Astrocyte of the hippocampus (primary cell): ENCODE measurements around the gene PRCD.
"Not testable (repeated sequence)": the region's sequence is repeated elsewhere in the genome, so short reads cannot be mapped to it uniquely, and the experiment has no call there.

Experiments
- DNase-seq: peaks from one replicate; pipeline ENCODE4 v3.0.0; 2011; ENCODE audit warnings: low read depth, low spot score

PRCD gene

DNA sequence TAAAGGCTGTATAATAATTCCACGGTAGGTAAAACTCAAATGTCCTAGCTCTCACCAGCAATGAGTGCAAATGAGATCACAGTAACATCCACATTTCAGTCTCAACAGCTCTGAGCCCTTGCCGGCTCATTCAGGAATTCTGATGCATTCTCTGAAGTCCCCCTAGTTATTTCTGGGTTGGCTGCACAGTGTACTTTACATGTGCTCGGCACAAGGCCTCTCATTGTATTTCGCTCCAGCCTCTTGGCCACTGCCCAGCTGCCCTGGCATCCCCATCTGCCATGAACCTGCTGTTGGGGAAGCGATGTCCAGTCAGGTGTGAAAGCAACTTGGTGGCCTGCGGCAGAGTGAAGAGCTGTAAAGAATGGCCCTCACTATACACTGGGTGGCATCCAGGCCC lies 14.3 kb downstream of the PRCD start:
- DNase-seq: peak; percentile 84

DNA sequence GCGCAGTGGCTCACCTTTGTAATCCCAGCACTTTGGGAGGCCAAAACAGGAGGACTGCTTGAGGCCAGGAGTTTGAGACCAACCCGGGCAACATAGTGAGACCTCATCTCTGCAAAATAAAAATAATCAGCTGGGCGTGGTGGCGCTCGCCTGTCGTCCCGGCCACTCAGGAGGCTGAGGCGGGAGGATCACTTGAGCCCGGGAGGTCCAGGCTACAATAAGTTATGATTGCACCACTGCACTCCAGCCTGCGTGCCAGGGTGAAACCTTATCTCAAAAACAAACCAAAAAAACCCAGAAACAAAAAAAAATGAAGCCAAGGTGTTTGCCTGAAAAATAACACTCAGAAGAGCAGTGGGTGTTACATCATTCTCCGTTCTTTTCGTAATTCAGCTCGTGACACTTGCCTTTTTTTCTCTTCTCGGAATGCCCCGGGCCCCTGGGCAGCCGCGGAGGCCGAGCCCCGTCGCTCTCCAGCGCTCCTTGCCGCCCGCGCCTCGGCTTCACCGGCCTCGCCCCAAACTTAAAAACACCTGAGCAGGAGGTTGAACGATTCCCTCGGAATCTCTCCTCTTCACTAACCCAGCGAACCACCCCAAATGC lies 17.0 kb downstream of the PRCD start:
- DNase-seq: no peak

DNA sequence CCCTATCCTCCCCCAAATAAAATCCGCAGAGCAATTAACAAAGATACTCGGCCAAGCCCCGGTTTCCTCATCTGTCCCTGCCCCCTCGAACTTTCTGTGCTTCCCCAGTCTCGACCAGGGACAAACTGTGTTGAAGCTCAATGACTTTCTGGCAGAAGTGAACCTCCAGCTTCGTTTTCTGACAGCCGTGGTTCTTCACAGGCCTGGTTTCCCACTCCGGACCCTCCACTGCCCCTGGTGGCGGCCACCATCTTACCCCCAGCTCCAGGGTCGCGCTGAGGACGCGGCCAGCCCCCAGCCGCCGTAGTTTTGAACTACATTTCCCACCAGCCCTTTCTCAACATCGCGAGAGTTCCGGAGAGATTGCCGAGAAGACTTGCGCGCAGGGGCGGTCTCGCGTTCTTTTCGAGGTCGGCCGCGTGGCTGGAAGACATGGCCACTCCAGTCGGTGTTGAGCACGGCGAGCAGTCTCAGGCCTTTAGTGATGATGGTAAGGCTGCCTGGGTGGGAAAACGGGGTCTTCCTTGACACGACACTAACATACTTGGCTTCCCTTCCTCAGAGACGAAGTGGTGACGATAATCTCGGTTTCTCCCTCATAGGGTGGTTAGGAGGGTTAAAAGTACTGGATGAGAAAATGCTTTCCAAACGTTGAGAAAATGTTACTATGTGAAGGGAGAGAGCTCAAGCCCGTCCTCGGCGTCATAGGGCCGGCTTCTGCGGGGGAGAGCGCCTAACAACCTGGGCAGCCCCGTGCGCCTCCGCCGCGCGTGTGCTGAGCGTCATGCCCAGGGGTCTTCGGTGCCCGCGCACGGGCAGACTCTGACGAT lies 17.7 kb downstream of the PRCD start:
- DNase-seq: peak; percentile 98

DNA sequence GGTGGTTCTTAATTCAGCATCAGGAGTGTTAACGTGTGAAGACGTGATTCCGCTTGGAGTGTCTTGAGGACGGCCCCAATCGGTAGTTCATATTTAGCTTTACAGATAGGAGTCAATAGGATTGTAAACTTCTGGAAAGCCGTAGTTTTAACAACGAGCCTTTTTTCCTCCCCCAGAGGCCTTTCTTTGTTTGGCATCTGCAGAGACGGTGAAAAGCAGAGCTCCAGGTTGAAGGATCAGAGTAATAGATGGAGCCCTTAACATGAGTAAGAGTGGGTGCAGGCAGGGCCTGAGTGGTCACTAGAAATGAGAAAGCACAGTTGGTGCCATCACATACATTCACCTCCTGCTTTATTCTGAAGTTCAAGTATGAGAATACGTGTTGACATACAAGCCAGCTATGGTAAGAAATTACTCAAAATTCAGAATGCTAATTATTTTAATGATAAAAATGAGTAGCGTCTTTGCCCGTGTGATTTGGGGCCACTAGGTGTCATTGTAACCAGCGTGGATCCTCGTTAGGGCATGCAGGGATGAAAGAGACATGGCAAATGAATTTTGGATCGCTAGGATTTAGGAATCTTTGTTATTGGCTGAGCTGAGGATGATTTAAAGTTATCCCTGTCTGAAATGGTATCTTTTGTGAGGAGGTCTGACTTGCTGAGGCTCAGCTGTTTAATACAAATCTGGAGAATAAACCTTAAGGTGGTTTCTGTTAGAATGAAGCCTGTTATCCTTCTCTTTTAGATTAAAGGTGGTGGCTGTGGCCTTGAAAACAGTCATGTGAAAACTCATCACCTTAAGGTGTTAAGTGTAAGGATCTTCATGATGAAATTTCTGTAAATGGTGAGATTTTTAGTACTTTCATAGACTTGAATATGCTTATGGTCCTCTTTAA lies 18.6 kb downstream of the PRCD start:
- DNase-seq: peak; percentile 44

DNA sequence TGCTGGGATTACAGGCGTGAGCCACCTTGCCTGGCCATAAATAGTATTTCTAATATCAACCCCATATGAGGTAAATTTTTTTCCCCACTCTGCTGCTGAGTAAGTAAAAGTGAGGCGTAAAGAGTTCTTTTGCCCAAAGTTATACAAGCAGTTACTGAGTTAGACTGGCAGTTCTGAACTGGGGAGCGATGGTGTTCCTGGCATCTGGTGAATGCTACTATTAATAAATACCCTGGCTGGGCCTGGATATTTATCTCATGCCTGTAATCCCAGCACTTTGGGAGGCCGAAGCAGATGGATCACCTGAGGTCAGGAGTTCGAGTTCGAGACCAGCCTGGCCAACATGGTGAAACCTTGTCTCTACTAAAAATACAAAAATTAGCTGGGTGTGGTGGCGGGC lies 19.6 kb downstream of the PRCD start:
- DNase-seq: not testable (repeated sequence)

DNA sequence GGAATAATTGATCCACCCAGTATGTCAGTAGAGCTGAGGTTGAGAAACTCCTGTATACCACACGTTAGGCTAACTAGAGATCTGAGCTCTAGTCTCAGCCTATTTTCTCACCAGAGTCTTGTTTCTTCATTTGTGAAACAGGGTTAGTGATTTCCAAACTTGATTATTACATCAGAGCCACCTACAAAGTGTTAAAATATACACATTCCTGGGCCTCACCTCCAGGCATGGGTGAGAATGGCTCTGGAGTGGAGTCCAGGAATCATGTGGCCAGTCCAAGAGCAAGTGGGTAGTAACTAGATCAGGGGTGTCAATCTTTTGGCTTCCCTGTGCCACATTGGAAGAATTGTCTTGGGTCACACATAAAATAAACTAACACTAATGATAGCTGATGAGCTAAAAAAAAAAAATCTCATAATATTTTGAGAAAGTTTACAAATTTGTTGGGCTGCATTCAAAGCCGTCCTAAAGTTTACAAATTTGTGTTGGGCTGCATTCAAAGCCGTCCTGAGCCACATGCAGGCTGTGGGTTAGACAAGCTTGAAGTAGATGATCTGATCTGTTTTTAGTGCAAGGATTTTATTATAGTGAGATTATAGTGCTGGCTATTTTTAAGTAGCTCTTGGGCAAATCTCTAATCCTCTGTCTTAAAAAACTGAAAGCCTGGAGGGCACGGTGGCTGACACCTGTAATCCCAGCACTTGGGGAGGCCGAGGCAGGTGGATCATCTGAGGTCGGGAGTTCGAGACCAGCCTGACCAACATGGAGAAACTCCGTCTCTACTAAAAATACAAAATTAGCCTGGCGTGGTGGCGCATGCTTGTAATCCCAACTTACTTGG lies 20.4 kb downstream of the PRCD start:
- no peak for DNase-seq

DNA sequence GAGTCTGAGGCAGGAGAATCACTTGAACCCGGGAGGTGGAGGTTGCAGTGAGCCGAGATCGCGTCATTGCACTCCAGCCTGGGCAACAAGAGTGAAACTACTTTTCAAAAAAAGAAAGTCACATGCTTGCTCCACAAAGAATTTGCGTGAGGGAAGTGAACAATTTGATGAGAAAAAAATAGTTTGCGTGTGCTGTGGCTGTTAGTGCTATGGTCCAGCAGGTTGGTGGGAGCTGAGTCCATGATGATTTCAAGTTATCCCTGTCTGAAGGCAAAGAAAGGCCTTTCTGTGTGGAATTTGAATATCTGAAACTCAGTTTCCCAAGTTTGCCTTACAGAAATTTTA lies 21.0 kb downstream of the PRCD start:
- DNase-seq: no peak

DNA sequence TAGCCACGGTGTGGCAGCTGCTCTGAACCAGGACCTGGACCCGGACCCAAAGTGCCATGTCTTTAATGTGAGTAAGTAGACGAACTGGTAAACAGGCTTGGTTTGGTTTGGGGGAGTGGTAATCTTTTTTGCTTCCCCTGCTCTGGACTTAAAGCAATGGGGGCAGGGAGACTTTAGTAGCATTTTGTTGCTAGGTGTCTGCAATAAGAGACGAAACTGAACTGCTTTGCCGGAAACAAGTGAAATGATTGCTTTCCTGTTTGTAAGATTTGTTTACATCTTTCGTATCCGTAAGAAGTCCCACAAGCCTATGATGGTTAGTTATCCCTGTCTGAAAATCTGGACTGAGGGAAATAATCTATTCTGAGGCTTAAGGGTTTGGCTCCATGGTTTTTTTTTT lies 21.5 kb downstream of the PRCD start:
- DNase-seq: no peak

DNA sequence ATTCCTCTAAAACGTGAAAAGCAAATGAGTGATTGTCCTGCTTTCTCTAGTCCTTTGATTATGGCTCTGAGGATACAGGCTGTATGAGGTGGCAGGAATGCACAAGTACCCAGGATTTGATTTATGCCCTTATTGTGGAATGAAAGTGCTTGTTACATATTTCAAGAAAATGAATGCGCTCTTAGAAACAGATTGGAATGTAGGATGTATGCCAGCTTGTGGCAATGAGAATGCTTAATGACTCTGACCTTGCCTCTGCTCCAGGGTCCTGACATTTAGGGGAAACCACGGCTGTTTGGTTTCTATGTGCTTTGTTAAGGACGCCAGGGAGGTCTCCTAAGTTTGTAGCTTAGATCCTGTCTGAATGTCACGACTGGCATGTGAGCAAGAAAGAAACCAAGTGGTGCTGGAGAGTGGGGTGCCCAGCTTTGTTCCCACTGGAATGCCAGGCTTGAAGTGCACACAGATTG lies 22.0 kb downstream of the PRCD start:
- peak; percentile 69 for DNase-seq

DNA sequence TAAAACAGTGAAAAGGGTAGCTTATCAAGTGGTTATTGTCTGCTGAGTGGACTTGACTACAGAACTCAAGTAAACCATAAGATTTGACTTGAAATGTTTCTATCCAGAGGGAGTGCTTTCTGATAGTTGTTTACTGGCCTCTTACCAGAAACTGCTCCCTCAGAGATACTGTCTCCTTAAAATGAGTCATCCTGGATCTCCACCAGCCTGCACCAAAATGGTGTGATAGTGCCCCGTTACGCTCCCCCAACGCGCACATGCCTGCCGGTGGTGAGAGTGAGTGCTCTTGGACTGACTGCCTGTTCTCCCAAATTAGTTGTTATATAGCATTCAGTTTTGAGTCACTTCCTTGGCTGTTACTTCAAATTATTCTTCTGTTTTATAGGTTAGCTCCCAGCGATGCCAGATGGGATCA lies 22.9 kb downstream of the PRCD start:
- DNase-seq: peak; percentile 67

DNA sequence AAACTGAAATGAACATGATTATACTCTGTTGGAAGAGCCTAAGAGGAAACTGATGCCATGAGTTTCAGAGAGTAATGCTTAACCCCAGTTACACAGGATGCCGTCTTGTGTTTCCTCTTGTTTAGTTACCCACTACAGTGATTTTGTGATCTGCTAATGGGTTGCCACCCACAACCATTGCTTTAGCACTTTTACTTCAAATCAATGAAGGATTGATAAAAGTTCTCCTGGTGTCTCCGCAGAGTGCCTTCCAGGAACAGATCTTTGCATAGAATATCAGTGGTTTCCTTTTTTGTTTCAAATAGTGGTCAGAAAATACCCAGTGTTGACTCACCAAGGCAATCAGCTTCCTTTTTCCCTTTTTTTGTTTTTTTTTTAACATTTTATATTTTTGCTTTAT lies 23.5 kb downstream of the PRCD start:
- not testable (repeated sequence) for DNase-seq

DNA sequence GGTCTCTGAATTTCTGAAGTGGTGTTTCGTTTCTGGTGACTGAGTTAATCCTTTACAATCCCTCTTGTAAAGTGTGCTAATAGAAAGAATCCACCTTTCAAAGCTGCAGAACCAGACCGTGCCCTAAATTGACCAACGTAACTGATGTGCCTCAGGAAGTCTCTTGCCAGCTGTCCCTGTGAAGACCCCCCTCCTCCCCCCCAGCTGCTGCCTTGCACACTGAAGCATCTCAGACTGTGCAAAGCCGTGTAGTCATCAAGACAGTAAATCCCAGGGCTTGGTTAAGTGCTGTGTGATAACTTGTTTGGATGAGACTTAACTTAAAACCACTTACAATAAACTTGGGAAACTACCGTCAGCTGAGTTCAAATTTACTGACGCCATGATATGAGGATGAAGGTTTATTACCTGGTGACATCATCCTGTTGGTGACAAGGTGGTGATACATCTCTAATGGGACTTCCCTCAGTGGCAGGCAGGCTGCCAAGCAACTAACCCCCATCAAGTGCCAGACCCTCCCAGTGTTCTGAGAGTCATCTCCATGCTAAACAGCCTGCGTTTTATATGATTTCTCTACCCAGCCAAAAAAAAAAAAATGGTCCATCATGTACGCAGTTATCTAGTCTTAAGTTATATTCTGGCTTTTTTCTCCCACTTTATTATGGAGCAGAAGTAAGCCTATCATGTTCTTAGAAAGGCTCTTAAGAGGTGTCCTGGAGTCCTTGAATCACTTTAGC lies 25.3 kb downstream of the PRCD start:
- DNase-seq: not testable (repeated sequence)

DNA sequence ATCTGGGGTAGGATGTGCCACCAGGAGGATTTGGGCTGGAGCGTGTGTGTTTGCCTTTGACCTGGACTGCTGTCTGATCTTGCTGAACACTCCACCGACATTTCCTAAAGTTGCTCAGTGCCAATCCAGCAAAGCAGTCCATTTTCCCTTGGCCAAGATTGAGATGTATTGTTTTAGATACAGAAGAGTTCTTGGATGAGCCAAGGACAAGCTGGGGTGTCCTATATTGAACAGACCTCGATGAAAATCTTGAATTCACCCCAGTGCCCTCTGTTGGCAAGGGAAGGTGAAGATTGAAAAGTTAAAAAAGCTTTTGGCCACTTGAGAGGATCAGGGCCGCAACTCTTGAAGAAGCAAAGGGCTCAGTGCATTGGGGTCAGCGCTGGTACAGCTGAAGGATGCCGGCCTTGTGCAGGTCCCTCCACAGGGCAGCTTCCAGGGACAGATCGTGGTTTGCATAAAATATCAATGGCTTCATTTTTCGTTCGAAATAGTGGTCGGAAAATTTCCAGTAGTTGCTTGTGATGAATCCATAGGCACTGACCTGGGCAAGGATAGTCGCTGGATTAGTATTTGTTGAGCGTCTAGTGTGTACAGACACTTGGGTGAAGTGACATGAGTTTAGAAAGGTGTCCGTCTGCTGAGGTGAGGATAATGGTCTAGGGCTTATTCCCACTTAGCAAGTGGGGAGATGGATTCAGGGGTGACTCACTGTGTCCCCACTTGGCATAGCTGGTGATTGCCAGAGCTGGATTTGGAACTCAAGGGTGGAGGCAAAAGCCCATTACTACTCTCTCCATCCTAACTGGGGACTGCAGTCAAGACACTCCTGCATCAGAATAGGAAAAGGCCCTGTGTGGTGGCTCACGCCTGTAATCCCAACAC lies 26.1 kb downstream of the PRCD start:
- DNase-seq: no peak

DNA sequence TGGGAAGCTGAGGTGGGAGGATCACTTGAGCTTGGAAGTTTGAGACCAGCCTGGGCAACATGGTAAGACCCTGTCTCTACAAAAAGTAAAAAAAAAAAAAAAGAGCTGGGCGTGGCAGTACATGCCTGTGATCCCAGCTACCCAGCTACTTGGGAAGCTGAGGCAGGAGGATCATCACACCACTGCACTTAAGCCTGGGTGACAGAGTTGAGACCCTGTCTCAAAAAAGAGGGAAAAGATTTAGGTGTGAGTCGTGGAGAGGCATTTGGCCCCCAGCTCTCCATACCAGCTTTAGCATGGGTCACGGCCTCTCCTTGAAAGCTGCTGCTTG lies 26.7 kb downstream of the PRCD start:
- no peak for DNase-seq

DNA sequence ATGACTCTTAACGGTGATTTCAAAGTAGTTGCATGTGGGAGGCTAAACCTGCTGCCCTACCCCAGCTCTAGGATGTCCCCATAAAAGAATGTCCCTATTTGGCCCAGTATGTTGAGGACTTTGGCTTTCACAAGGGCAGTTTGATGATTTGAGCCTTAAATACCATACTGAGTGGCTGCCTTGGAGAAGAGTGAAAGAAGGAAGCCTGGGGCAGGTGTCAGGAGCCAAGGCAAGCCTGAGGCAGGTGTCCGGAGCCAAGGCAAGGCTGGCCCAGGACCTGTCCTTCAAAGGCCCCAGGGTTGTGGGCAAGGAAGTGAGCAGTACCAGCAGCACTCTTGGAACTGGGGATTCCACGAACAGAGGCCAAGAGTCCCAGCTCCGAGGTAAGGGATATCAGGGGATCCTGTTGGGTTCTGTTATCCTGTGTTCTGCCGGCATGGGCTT lies 27.2 kb downstream of the PRCD start:
- no peak for DNase-seq

DNA sequence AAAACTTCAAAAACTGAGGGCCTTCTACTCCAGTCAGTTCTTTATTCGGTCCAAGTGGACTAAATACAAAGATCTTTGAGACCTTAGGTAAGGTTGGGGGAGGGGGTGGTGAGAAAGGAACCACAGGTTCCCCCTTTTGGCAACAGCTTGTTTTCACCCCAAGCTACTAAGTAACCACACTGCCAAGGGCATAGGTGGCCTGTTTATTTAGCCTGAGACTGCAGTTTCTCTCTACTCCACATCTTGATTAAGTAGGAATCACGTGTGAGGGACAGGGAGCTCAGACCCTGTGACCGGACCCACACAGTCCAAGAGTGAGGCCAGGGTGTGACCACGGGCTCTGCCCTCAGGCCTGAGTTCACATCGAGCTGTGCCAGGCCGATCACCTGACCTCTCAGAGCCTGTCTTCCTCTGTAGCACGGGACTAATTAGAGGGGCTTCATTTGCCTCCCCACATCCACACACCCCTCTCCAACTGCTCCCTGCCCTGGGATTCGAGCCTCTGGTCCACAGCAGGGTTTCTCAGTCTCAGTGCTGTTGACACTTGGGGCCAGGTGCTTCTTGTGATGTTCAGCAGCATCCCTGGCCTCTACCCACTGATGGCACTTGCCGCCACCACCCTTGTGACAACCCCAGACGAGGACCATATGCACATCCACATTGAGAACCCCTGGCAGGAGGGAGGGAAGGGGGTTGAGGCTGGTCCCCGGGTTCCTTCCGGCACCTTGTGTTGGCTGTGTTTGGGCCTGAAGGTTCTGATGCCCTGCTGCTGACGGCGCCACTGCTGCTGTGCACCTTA lies 28.0 kb downstream of the PRCD start:
- no peak for DNase-seq

DNA sequence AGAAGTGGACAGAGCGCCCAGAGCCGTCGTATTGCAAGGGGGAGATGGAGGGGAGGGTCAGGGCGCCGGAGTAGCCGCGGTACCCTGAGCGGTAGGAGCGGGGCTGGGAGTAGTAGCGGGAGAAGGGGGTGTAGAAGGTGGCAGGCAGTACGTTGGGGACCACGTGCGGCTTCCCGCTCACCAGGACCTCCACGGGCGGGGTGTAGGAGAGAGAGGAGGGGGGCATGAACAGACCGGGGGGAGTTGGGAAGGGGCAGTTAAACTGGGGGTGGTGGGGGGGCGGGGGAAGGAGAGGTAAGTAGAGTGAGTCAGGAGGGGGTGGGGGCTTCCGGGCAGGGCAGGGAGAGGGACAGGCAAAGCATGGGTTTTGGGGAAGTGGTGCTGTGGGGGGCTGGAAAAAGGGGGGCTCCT lies 29.0 kb downstream of the PRCD start:
- no peak for DNase-seq

DNA sequence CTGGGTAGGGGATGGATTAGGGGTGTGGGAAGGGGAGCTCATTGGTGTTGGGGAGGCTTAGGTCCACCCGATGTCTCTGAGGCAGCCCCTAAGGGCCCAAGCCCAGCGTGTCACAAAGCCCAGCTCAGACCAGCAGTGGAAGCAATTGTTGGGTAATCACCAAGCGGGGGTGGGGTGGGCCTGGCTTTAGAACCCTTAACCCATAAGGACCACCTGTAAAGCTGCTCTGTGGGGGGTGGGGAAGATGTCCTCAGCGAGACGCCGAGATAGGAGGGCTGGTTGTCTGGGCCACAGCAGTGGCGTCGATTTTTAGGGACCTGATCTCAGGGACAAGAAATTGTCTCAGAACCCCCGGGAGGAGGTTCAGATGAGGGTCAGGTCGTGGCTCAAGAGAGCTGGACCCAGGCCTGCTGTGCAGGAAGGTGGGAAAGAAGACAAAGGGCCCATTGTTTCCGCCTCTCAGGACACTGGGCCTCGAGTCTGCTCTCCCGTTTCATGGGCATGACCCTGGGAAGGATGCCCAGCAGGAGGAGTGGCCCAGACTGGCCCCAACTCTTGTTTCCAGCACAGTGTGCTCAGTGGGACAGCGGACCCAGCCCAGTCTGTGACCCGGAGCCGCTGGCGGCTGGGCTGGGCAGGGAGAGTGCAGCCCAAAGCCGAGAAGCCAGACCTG lies 29.9 kb downstream of the PRCD start:
- peak; percentile 57 for DNase-seq
